ENCODE measurements around the gene AKT1. TPM values are rescaled to one million over a fixed set of nuclear protein-coding genes. Genes with fewer than 3 reads are reported as not detected.

AKT1 gene
- total RNA-seq, 1 experiment from 2014 or later, result 118 TPM

GRCh38 chr14:104746071-104746545 is 49.4 kb downstream of the AKT1 start:
- H3K4me3 Mint-ChIP-seq (ENCODE audit: low read depth, unreplicated experiment), result no peak overlapping the region
- no peak for TF ChIP-seq CTCF (IDR thresholded peaks at IDR 0.05; ENCODE audit: unreplicated experiment)
- no peaks in the 10 kb centered on the region for H3K27me3 Mint-ChIP-seq (ENCODE audit: unreplicated experiment)
- no peak for DNase-seq
- H3K4me1 Mint-ChIP-seq (ENCODE audit: low read depth, unreplicated experiment), result peaks cover 16% of the 10 kb centered on the region
- no TSS peak for BruUV-seq (replicated peaks)
- CTCF ChIA-PET, result no interaction called here
- no peak overlapping the region for H3K27ac Mint-ChIP-seq (ENCODE audit: unreplicated experiment)
- H3K9me3 Mint-ChIP-seq (ENCODE audit: low read depth, unreplicated experiment), result no peaks in the 10 kb centered on the region
- H3K36me3 Mint-ChIP-seq (ENCODE audit: insufficient read depth, unreplicated experiment), result no peaks in the 10 kb centered on the region
- intact Hi-C loops (cut with micrococcal nuclease; ENCODE audit: unreplicated experiment), result no loop called here

- Mint-ChIP-seq H3K4me3 (ENCODE audit: low read depth, unreplicated experiment) (no peak overlapping the region), H3K9me3 (ENCODE audit: low read depth, unreplicated experiment) (no peaks in the 10 kb centered on the region), H3K4me1 (ENCODE audit: low read depth, unreplicated experiment) (peaks cover 16% of the 10 kb centered on the region), H3K36me3 (ENCODE audit: insufficient read depth, unreplicated experiment) (no peaks in the 10 kb centered on the region), H3K27me3 (ENCODE audit: unreplicated experiment) (no peaks in the 10 kb centered on the region), H3K27ac (ENCODE audit: unreplicated experiment) (no peak overlapping the region)
- BruUV-seq (replicated peaks), result no TSS peak
- no peak for DNase-seq
- no peak for TF ChIP-seq CTCF (IDR thresholded peaks at IDR 0.05; ENCODE audit: unreplicated experiment)
- CTCF ChIA-PET, result no interaction called here
- intact Hi-C loops (cut with micrococcal nuclease; ENCODE audit: unreplicated experiment), result no loop called here
Measured at GRCh38 chr14:104745431-104745830, 50.1 kb downstream of the AKT1 start.

GRCh38 chr14:104744484-104744883 is 51.1 kb downstream of the AKT1 start:
- Mint-ChIP-seq H3K27me3 (ENCODE audit: unreplicated experiment) (no peaks in the 10 kb centered on the region), H3K36me3 (ENCODE audit: insufficient read depth, unreplicated experiment) (no peaks in the 10 kb centered on the region), H3K27ac (ENCODE audit: unreplicated experiment) (no peak overlapping the region), H3K4me1 (ENCODE audit: low read depth, unreplicated experiment) (peaks cover 8% of the 10 kb centered on the region), H3K4me3 (ENCODE audit: low read depth, unreplicated experiment) (no peak overlapping the region), H3K9me3 (ENCODE audit: low read depth, unreplicated experiment) (no peaks in the 10 kb centered on the region)
- DNase-seq, result no peak
- CTCF ChIA-PET, result no interaction called here
- TF ChIP-seq CTCF (IDR thresholded peaks at IDR 0.05; ENCODE audit: unreplicated experiment), result no peak
- no TSS peak for BruUV-seq (replicated peaks)
- intact Hi-C loops (cut with micrococcal nuclease; ENCODE audit: unreplicated experiment), result no loop called here

DNA sequence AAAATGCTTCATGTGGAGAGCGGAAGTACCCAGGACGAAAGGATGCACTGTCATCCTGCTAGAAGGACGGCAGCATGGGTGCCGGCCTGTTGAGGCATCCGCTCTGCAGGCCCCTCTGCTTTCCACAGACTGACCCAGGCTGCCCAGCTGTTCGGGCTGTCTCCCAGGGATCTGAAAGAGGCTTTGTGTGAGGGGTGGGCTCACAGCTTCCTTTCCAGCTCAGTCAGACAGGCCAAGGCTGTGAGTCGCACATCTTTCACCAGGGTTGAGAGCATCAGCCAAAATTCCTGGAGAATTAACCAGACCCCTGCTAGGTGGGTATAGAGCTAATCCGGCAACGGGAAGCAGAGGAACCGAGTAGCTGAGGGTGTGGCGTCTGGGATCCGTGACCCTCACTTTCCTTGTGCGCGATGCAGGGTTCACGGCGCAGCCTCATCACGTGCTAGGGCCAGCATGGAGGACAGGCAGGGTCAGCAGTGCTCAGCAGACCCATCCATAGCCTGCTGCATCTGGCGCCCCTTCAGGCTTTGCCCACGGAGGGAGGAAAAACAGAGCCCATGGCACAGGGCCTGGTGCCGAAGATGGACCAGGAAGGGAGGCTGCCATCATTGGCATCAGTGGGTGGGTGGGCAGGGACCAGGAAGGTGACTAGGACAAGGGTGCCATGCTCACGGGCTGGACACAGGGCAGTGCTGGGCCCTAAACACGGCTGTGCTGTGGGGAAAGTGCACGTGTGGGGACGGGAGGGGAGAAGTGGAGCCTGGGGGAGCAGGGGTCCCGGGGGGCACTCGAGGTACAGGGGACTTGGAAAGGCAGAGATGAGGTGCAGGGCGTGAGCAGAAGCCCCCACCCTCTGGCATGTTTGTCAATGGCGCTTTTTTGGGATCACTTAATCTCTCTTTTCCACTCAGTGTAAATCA is 51.8 kb downstream of the AKT1 start:
- Mint-ChIP-seq H3K27ac (ENCODE audit: unreplicated experiment) (no peak overlapping the region), H3K36me3 (ENCODE audit: insufficient read depth, unreplicated experiment) (no peaks in the 10 kb centered on the region), H3K27me3 (ENCODE audit: unreplicated experiment) (no peaks in the 10 kb centered on the region), H3K9me3 (ENCODE audit: low read depth, unreplicated experiment) (no peaks in the 10 kb centered on the region), H3K4me3 (ENCODE audit: low read depth, unreplicated experiment) (no peak overlapping the region), H3K4me1 (ENCODE audit: low read depth, unreplicated experiment) (peaks cover under 1% of the 10 kb centered on the region)
- no peak for TF ChIP-seq CTCF (IDR thresholded peaks at IDR 0.05; ENCODE audit: unreplicated experiment)
- intact Hi-C loops (cut with micrococcal nuclease; ENCODE audit: unreplicated experiment), result no loop called here
- no peak for DNase-seq
- CTCF ChIA-PET, result no interaction called here
- no TSS peak for BruUV-seq (replicated peaks)
